ENCODE measurements around the gene NBPF1.
"Not testable (repeated sequence)": the region's sequence is repeated elsewhere in the genome, so short reads cannot be mapped to it uniquely, and the experiment has no call there.

- TF ChIP-seq, protein P1, sequence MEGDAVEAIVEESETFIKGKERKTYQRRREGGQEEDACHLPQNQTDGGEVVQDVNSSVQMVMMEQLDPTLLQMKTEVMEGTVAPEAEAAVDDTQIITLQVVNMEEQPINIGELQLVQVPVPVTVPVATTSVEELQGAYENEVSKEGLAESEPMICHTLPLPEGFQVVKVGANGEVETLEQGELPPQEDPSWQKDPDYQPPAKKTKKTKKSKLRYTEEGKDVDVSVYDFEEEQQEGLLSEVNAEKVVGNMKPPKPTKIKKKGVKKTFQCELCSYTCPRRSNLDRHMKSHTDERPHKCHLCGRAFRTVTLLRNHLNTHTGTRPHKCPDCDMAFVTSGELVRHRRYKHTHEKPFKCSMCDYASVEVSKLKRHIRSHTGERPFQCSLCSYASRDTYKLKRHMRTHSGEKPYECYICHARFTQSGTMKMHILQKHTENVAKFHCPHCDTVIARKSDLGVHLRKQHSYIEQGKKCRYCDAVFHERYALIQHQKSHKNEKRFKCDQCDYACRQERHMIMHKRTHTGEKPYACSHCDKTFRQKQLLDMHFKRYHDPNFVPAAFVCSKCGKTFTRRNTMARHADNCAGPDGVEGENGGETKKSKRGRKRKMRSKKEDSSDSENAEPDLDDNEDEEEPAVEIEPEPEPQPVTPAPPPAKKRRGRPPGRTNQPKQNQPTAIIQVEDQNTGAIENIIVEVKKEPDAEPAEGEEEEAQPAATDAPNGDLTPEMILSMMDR (IDR thresholded peaks at IDR 0.05): not testable (repeated sequence)
- not testable (repeated sequence) for TF ChIP-seq POLR2A, POLR2AphosphoS5 (IDR thresholded peaks at IDR 0.05)
Measured at GRCh38 chr1:16525769-16526168, 87.6 kb downstream of the NBPF1 start.
